HepG2 (cell line): ENCODE data around the gene DDX4. TPM values are rescaled to one million over a fixed set of nuclear protein-coding genes. Genes with fewer than 3 reads are reported as not detected.

Experiments
- FOSL2 ChIP-seq: sonication (generic); formaldehyde crosslinking; IDR thresholded peaks from 2 replicates; pipeline ENCODE4 v1.4.0; 2020; ENCODE audit warnings: missing genetic modification reagents
- JUN ChIP-seq: sonication (generic); formaldehyde crosslinking; IDR thresholded peaks from 2 replicates; pipeline ENCODE4 v1.4.0; 2020; ENCODE audit warnings: mild to moderate bottlenecking, missing genetic modification reagents
- MIXL1 ChIP-seq: IDR thresholded peaks from 2 replicates; pipeline ENCODE4 v1.6.1; 2016
- NR2F6 ChIP-seq, 2 experiments: IDR thresholded peaks; 2 replicates each; pipeline ENCODE4 v1.6.1; 2016; ENCODE audit warnings: antibody characterized with exemption in 1 of 2, mild to moderate bottlenecking in 1 of 2
- PHF20 ChIP-seq: sonication (generic); formaldehyde crosslinking; IDR thresholded peaks from 2 replicates; pipeline ENCODE4 v1.5.0; 2020; ENCODE audit warnings: mild to moderate bottlenecking, missing genetic modification reagents
- RFX1 ChIP-seq: fragments of 450-650 bp; IDR thresholded peaks from 2 replicates; pipeline ENCODE4 v1.6.1; 2017
- ZNF235 ChIP-seq: sonication (generic); formaldehyde crosslinking; IDR thresholded peaks from 2 replicates; pipeline ENCODE4 v1.8.1; 2023; ENCODE audit warnings: mild to moderate bottlenecking, missing genetic modification reagents, borderline replicate concordance
- ZNF792 ChIP-seq: IDR thresholded peaks from 2 replicates; pipeline ENCODE4 v1.6.1; 2016
- ZNF878 ChIP-seq: sonication (generic); formaldehyde crosslinking; IDR thresholded peaks from 2 replicates; pipeline ENCODE4 v1.8.1; 2023; ENCODE audit warnings: mild to moderate bottlenecking, missing genetic modification reagents, moderate library complexity
- polyA plus RNA-seq, 8 experiments: library from polyadenylated mRNA; depleted of rRNA in 3 of 8; stranded (reverse) in 7 of 8; unstranded in 1 of 8; fragments of >200 nt; fragmentation: Illumina TruSeq in 4 of 8; extraction: Trizol in 4 of 8; gene quantifications; 2 replicates each; pipeline versions ENCODE4 v1.2.1 to v1.2.3, GENCODE V29; 2011 to 2016; ENCODE audit warnings: low read depth in 4 of 8, missing spikeins in 1 of 8, mixed read lengths in 1 of 8; ENCODE audit not compliant: insufficient read depth in 1 of 8
- total RNA-seq, 5 experiments: library from RNA; depleted of rRNA; stranded (reverse); fragments of >200 nt; fragmentation: Illumina TruSeq; extraction: Trizol; gene quantifications; 2 replicates each; pipeline ENCODE4 v1.2.3, GENCODE V29; 2016; ENCODE audit warnings: low read depth in 1 of 5
- TF ChIP-seq, protein P1 (sequence below): sonication (generic); formaldehyde crosslinking; IDR thresholded peaks from 2 replicates; pipeline ENCODE4 v1.9.0; 2021; ENCODE audit warnings: missing genetic modification reagents, borderline replicate concordance
- TF ChIP-seq, protein P2 (sequence below): sonication (generic); formaldehyde crosslinking; IDR thresholded peaks from 2 replicates; pipeline ENCODE4 v1.5.1; 2020; ENCODE audit warnings: mild to moderate bottlenecking, moderate library complexity, missing genetic modification reagents
- TF ChIP-seq, protein P3 (sequence below): sonication (generic); formaldehyde crosslinking; IDR thresholded peaks from 2 replicates; pipeline ENCODE4 v1.4.0; 2020; ENCODE audit warnings: missing genetic modification reagents; ENCODE audit errors: not compliant biosample characterization
- TF ChIP-seq, protein P4 (sequence below): sonication (generic); formaldehyde crosslinking; IDR thresholded peaks from 2 replicates; pipeline ENCODE4 v1.4.0; 2020; ENCODE audit warnings: mild to moderate bottlenecking, missing genetic modification reagents, borderline replicate concordance
- TF ChIP-seq, protein P5 (sequence below): sonication (generic); formaldehyde crosslinking; IDR thresholded peaks from 2 replicates; pipeline ENCODE4 v1.4.0; 2020; ENCODE audit warnings: missing genetic modification reagents
- TF ChIP-seq, protein P6 (sequence below): sonication (generic); formaldehyde crosslinking; IDR thresholded peaks from 2 replicates; pipeline ENCODE4 v1.5.0; 2020; ENCODE audit warnings: missing genetic modification reagents, mild to moderate bottlenecking, borderline replicate concordance

DDX4 gene
- total and polyA plus RNA-seq, 2 of the 13 experiments (the other 11 are each of a cell fraction or from before 2014, with no cell fraction given): 0.05 TPM; not detected in 1

DNA sequence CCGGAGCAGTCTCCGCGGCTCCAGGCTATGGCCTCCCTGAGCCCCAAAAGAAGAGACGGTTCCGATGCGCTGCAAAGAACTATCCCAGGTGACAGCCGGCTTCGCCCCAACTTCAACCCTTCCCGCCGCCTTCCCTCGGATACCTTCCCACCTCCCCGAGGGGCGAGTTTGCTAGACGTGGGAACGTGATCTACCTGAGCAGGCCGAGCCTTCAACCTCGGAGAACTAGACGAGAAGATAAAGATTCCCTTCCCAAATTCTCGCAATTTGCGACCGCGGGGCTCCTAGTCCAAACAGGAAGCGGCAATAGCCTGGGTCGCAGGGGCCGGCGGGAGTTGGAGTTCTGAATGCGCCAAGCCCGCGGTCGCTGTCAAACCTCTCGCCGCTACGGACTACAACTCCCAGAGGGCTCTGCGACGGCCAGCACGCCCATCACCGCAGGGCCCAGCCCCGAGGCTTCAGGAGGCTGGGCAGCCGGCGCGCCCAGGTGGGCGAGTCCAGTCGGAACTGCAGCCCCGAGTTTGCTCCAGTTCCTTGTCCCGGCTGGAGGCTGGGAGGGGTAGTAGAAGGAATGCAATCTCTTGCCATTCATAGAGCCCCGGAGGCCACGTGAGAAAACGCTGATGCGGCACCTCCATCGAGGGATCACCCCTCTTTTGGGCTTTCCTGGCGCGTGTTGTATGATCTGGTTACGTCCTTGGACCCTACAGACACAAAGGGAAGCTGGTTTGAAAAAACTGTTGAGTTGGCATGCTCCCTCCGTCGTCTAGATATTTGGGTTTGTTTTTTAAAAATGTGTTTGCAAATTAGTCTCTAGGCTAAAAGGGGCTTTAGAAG is 25.6 kb upstream of the DDX4 start, which contains the start of gene SLC38A9 (continued):
- TF ChIP-seq, protein P1, sequence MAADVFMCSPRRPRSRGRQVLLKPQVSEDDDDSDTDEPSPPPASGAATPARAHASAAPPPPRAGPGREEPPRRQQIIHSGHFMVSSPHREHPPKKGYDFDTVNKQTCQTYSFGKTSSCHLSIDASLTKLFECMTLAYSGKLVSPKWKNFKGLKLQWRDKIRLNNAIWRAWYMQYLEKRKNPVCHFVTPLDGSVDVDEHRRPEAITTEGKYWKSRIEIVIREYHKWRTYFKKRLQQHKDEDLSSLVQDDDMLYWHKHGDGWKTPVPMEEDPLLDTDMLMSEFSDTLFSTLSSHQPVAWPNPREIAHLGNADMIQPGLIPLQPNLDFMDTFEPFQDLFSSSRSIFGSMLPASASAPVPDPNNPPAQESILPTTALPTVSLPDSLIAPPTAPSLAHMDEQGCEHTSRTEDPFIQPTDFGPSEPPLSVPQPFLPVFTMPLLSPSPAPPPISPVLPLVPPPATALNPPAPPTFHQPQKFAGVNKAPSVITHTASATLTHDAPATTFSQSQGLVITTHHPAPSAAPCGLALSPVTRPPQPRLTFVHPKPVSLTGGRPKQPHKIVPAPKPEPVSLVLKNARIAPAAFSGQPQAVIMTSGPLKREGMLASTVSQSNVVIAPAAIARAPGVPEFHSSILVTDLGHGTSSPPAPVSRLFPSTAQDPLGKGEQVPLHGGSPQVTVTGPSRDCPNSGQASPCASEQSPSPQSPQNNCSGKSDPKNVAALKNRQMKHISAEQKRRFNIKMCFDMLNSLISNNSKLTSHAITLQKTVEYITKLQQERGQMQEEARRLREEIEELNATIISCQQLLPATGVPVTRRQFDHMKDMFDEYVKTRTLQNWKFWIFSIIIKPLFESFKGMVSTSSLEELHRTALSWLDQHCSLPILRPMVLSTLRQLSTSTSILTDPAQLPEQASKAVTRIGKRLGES: no peak
- TF ChIP-seq ZNF878: no peak
- TF ChIP-seq, protein P2, sequence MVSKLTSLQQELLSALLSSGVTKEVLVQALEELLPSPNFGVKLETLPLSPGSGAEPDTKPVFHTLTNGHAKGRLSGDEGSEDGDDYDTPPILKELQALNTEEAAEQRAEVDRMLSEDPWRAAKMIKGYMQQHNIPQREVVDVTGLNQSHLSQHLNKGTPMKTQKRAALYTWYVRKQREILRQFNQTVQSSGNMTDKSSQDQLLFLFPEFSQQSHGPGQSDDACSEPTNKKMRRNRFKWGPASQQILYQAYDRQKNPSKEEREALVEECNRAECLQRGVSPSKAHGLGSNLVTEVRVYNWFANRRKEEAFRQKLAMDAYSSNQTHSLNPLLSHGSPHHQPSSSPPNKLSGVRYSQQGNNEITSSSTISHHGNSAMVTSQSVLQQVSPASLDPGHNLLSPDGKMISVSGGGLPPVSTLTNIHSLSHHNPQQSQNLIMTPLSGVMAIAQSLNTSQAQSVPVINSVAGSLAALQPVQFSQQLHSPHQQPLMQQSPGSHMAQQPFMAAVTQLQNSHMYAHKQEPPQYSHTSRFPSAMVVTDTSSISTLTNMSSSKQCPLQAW: peak; percentile 64; the same call in 1 of the 2 replicates
- no peak for TF ChIP-seq NR2F6 (IDR thresholded peaks at IDR 0.05)
- peak; percentile 27; the same call in 1 of the 2 replicates for TF ChIP-seq NR2F6 (CRISPR knock-in tag; IDR thresholded peaks at IDR 0.05)
- peak; percentile 84 for TF ChIP-seq PHF20 (CRISPR knock-in tag)
- peak; percentile 1; the same call in 1 of the 2 replicates for TF ChIP-seq JUN
- no peak for TF ChIP-seq RFX1
- TF ChIP-seq, protein P3, sequence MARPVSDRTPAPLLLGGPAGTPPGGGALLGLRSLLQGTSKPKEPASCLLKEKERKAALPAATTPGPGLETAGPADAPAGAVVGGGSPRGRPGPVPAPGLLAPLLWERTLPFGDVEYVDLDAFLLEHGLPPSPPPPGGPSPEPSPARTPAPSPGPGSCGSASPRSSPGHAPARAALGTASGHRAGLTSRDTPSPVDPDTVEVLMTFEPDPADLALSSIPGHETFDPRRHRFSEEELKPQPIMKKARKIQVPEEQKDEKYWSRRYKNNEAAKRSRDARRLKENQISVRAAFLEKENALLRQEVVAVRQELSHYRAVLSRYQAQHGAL: no peak
- no peak for TF ChIP-seq MIXL1 (CRISPR knock-in tag)
- TF ChIP-seq ZNF792: peak; percentile 22; the same call in 1 of the 2 replicates
- TF ChIP-seq, protein P4, sequence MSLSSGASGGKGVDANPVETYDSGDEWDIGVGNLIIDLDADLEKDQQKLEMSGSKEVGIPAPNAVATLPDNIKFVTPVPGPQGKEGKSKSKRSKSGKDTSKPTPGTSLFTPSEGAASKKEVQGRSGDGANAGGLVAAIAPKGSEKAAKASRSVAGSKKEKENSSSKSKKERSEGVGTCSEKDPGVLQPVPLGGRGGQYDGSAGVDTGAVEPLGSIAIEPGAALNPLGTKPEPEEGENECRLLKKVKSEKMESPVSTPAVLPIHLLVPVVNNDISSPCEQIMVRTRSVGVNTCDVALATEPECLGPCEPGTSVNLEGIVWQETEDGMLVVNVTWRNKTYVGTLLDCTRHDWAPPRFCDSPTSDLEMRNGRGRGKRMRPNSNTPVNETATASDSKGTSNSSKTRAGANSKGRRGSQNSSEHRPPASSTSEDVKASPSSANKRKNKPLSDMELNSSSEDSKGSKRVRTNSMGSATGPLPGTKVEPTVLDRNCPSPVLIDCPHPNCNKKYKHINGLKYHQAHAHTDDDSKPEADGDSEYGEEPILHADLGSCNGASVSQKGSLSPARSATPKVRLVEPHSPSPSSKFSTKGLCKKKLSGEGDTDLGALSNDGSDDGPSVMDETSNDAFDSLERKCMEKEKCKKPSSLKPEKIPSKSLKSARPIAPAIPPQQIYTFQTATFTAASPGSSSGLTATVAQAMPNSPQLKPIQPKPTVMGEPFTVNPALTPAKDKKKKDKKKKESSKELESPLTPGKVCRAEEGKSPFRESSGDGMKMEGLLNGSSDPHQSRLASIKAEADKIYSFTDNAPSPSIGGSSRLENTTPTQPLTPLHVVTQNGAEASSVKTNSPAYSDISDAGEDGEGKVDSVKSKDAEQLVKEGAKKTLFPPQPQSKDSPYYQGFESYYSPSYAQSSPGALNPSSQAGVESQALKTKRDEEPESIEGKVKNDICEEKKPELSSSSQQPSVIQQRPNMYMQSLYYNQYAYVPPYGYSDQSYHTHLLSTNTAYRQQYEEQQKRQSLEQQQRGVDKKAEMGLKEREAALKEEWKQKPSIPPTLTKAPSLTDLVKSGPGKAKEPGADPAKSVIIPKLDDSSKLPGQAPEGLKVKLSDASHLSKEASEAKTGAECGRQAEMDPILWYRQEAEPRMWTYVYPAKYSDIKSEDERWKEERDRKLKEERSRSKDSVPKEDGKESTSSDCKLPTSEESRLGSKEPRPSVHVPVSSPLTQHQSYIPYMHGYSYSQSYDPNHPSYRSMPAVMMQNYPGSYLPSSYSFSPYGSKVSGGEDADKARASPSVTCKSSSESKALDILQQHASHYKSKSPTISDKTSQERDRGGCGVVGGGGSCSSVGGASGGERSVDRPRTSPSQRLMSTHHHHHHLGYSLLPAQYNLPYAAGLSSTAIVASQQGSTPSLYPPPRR: 0 out of 2 replicates have a peak, but pooled peaks have one; percentile 11
- 0 out of 2 replicates have a peak, but pooled peaks have one; percentile 7 for TF ChIP-seq FOSL2 (CRISPR knock-in tag)
- TF ChIP-seq ZNF235: 0 out of 2 replicates have a peak, but pooled peaks have one; percentile 72
- TF ChIP-seq, protein P5, sequence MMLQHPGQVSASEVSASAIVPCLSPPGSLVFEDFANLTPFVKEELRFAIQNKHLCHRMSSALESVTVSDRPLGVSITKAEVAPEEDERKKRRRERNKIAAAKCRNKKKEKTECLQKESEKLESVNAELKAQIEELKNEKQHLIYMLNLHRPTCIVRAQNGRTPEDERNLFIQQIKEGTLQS (CRISPR knock-in tag): 0 out of 2 replicates have a peak, but pooled peaks have one; percentile 28
- TF ChIP-seq, protein P6, sequence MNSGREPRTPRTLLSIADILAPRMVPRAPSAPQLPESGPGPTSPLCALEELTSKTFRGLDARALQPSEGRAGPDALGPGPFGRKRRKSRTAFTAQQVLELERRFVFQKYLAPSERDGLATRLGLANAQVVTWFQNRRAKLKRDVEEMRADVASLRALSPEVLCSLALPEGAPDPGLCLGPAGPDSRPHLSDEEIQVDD: peak; percentile 52; the same call in 1 of the 2 replicates
